GM13976 (cell line): Measurements from ENCODE around the gene RNF220.

Experiments
- DNase-seq: peaks from one replicate; pipeline ENCODE4 v3.0.0; 2012; ENCODE audit warnings: low spot score
- in situ Hi-C: fragments of 300-500 bp; cut with MboI; formaldehyde crosslinking; loops from one replicate; pipeline ENCODE4 v1.12.0; 2022; ENCODE audit warnings: low sequenced_read_pairs, mixed read lengths, inconsistent platforms; ENCODE audit not compliant: unreplicated experiment
- TF ChIP-seq, protein P1 (sequence below): IDR thresholded peaks from 2 replicates; pipeline ENCODE4 v1.5.1; 2012; ENCODE audit warnings: borderline replicate concordance, mild to moderate bottlenecking; ENCODE audit not compliant: insufficient read depth; ENCODE audit errors: extremely low read depth, missing control alignments, control extremely low read depth

RNF220 gene

DNA sequence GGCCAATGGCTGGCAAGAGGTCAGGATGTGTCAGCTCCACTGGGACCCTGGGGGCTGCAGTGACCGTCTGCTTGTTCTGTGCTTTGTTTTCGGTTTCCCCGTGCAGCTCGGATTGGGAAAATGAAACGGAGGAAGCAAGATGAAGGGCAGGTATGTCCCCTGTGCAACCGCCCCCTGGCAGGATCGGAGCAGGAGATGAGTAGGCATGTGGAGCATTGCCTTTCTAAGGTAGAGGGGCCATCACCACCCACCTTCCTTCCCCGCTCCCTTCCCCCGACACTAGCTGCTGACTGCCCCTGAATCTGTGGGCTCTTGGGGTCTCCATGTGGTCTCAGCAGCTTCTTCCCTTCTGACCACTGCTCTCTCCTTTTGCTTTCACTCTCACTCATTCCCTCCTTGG lies 230.4 kb downstream of the RNF220 start:
- in situ Hi-C loops = no loop called here
- DNase-seq = no peak
- TF ChIP-seq, protein P1, sequence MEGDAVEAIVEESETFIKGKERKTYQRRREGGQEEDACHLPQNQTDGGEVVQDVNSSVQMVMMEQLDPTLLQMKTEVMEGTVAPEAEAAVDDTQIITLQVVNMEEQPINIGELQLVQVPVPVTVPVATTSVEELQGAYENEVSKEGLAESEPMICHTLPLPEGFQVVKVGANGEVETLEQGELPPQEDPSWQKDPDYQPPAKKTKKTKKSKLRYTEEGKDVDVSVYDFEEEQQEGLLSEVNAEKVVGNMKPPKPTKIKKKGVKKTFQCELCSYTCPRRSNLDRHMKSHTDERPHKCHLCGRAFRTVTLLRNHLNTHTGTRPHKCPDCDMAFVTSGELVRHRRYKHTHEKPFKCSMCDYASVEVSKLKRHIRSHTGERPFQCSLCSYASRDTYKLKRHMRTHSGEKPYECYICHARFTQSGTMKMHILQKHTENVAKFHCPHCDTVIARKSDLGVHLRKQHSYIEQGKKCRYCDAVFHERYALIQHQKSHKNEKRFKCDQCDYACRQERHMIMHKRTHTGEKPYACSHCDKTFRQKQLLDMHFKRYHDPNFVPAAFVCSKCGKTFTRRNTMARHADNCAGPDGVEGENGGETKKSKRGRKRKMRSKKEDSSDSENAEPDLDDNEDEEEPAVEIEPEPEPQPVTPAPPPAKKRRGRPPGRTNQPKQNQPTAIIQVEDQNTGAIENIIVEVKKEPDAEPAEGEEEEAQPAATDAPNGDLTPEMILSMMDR = no peak

DNA sequence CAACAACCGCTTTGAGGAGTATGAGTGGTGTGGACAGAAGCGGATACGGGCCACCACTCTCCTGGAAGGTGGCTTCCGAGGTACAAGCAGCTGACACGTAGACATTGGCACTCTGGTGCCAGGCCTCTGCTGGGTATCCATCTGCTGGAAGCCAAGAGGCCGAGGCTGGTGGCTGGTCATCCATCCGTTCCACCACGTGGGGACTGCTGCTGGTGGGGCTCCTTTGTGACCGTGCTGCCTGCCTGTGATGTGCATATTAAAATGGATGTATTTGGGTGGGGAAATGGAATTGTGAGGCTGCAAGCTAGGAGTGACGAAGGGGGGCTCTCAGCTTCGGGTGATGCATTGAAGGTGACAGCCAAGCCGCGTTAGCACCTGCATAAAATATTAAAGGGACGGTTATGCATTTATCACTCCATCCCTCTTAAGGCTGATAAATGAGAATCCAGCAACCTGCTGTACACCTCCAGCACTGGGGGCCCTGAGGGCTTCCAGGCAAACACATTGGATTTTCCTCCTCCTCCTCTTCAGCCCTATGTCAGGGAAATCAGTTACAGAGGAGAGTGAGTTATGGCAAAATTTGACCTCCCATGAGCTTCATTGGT lies 231.1 kb downstream of the RNF220 start:
- no peak for DNase-seq
- in situ Hi-C loops = no loop called here
- TF ChIP-seq, protein P1 = no peak

DNA sequence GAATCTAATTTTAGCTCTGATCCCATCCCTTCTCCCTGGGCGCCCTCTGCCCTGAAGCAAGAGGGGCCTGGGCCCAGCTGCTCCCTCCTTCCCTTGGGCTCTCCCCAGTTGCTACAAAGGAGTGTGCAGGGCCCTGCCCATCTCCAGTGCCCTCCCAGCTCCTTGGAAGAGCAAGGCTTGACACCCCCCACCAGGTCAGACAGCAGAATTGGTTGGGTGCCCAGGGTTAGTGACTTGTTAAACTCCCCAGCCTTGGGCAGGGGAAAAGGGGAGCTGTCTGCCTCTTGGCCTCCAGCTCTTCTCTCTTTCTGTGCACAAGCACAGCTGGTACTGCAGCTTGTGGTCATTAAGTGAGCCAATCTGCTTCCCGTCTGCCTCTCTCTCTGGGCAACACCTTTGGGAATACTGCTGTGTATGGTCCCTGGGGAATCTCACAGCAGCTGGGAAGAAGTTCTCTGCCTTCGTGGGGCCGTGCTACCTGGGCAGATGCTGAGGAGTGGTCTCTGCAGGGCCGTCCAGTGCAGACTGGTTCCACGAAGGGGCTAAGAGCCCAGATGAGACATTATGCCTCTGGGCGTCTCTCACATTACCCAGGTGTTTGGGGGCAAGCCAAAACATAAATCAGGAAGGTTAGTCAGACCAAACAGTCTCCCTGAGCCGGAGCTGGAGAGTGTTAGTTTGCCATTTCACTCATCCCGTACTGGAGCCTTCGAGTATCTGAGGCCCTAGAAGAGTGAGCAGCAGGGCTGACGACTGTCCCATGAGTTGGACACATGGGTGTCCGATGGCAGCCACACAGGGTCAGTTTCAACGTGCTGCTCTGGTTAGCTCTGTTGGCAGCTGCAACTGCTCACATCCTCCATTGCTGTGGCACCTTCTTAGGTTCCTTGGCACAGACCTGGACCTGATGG lies 231.9 kb downstream of the RNF220 start:
- no peak for DNase-seq
- TF ChIP-seq, protein P1 = no peak
- in situ Hi-C loops = no loop called here

DNA sequence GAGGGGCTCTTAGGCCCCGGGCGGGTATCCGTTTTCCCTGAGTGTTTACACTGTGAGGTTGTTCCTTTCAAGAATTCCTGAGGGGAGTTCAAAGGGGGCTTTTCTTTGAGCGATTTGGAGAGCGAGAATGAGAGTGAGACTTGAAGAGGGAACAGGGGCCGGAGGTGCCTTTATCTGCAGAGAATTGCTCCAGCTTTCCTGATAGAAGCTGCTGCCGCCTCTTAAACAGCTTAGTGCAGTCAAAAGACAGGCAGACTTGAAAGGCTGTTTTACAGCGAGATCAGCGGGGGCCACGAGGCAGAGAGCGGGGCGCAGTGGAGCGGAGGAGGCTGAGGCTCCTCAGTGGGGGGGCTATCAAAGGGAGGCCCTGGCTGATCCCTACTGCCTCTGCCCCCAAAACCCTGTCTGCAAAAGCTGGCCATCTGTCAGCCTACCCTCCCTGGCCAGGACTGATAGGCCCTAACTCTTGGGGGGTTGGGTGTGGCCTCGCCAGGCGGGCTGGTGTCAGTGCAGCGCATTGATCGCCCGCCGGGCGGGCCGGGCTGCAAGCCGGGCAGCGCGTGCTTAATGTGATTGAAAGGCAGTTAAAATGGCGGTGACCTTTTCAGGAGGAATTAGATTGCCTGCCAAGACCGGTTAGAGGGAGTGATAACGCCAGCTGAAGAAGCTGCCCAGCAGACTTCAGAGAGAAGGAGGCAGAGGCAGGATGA lies 232.8 kb downstream of the RNF220 start:
- in situ Hi-C loops = no loop called here

DNA sequence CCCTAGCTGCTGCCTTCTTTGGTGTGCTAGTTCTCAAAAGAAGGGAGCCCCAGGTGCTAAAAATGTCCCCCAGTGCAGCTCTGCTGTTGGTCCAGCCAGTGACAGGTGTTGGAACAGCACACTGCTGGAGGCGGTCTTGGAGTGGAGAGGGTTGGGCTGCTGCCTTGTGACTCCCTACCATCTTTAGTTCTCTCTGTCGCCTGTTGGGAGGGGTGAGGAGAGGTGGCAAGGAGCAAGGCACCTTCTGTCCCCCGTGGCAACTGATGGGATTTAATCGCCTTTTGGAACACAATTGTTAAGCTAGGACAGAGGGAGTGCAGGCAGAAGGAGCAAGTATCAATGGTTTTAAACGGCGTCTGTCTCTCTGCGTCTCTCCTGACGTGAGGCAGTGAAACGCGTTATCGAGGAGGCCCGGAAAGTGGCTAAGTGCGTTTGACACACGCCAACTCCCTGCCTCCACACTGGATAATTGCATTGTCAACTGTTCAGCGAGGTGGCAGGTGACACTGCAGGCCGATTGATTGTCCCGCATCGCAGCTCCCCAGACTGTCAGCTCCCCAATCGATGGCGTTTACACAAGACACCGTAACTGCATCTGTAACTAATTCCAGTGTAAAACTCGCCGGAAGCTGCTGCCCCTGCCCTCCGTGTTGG lies 235.3 kb downstream of the RNF220 start:
- no peak for DNase-seq
- in situ Hi-C loops = no loop called here
- TF ChIP-seq, protein P1 = no peak

More for the DNA sequence above, 232.8 kb downstream of the RNF220 start:
- TF ChIP-seq, protein P1 = no peak
- no peak for DNase-seq
